DOHH2 (cell line): ENCODE data around the gene KRTAP17-1.

ENCODE experiments used
- H3F3A ChIP-seq: fragments of 200-600 bp; sonication (generic), shearing (Covaris generic); 2 replicates; pipeline ENCODE4 v1.6.0; 2016; ENCODE audit warnings: antibody characterized with exemption, mild to moderate bottlenecking; ENCODE audit not compliant: control insufficient read depth, insufficient read depth
- H3K27ac ChIP-seq: fragments of 200-600 bp; sonication (generic); 2 replicates; pipeline ENCODE4 v1.5.1; 2014; ENCODE audit warnings: low read depth, mild to moderate bottlenecking, low read length, moderate library complexity
- H3K27me3 ChIP-seq: fragments of 200-600 bp; sonication (generic); 2 replicates; pipeline ENCODE4 v1.6.1; 2014; ENCODE audit warnings: mild to moderate bottlenecking, low read length, mixed read lengths; ENCODE audit not compliant: control insufficient read depth
- H3K36me3 ChIP-seq: fragments of 200-600 bp; sonication (generic); 2 replicates; pipeline ENCODE4 v1.6.1; 2014; ENCODE audit warnings: mild to moderate bottlenecking, low read length, moderate library complexity, mixed read lengths; ENCODE audit not compliant: control insufficient read depth
- H3K4me1 ChIP-seq: fragments of 200-600 bp; sonication (generic); 2 replicates; pipeline ENCODE4 v1.6.1; 2014; ENCODE audit warnings: mild to moderate bottlenecking, low read length, mixed read lengths; ENCODE audit not compliant: control insufficient read depth
- H3K4me2 ChIP-seq: fragments of 200-600 bp; sonication (generic); 2 replicates; pipeline ENCODE4 v1.6.0; 2014; ENCODE audit warnings: mild to moderate bottlenecking, low read length, moderate library complexity
- H3K4me3 ChIP-seq: fragments of 200-600 bp; sonication (generic); 2 replicates; pipeline ENCODE4 v1.5.1; 2014; ENCODE audit warnings: mild to moderate bottlenecking, low read length, mixed read lengths
- H3K79me2 ChIP-seq: fragments of 200-600 bp; sonication (generic); 2 replicates; pipeline ENCODE4 v1.6.1; 2014; ENCODE audit warnings: mild to moderate bottlenecking, low read length, mixed read lengths; ENCODE audit not compliant: control insufficient read depth
- H3K9me2 ChIP-seq: fragments of 200-600 bp; sonication (generic); replicated peaks from 2 replicates; pipeline ENCODE4 v1.6.1; 2014; ENCODE audit warnings: mild to moderate bottlenecking, low read length, mixed read lengths; ENCODE audit not compliant: control insufficient read depth
- H3K9me3 ChIP-seq: fragments of 200-600 bp; sonication (generic); 2 replicates; pipeline ENCODE4 v1.6.1; 2014; ENCODE audit warnings: antibody characterized with exemption, low read length, mixed read lengths; ENCODE audit not compliant: control insufficient read depth, insufficient read depth
- H4K20me1 ChIP-seq: fragments of 200-600 bp; sonication (generic); 2 replicates; pipeline ENCODE4 v1.6.0; 2014; ENCODE audit warnings: low read depth, mild to moderate bottlenecking, antibody characterized with exemption, low read length, moderate library complexity; ENCODE audit not compliant: control insufficient read depth, insufficient read depth
- EZH2phosphoT487 ChIP-seq: fragments of 200-600 bp; sonication (generic); IDR thresholded peaks from 2 replicates; pipeline ENCODE4 v1.6.1; 2017; ENCODE audit warnings: borderline replicate concordance, mild to moderate bottlenecking, antibody characterized with exemption, low read length, moderate library complexity, mixed read lengths
- TF ChIP-seq, protein P1 (sequence below): fragments of 200-600 bp; sonication (generic); IDR thresholded peaks from one replicate; pipeline ENCODE4 v1.5.1; 2014; ENCODE audit warnings: antibody characterized with exemption, mild to moderate bottlenecking, low read depth, low read length; ENCODE audit not compliant: poor library complexity, severe bottlenecking

KRTAP17-1 gene

GRCh38 chr17:41338961-41339485, 23.5 kb upstream of the KRTAP17-1 start:
- Histone ChIP-seq H4K20me1 (no peaks in the 10 kb centered on the region), H3K4me1 (peaks cover 21% of the 10 kb centered on the region), H3K9me3 (0 out of 2 replicates have a peak, but pooled peaks cover 3% of the 10 kb centered on the region), H3K4me2 (no peak overlapping the region), H3K36me3 (no peaks in the 10 kb centered on the region), H3K9me2 (no peaks in the 10 kb centered on the region), H3K79me2 (no peaks in the 10 kb centered on the region), H3K27me3 (no peaks in the 10 kb centered on the region), H3F3A (no peaks in the 10 kb centered on the region), H3K4me3 (no peak overlapping the region), H3K27ac (no peak overlapping the region)
- TF ChIP-seq EZH2phosphoT487: no peak
- TF ChIP-seq, protein P1, sequence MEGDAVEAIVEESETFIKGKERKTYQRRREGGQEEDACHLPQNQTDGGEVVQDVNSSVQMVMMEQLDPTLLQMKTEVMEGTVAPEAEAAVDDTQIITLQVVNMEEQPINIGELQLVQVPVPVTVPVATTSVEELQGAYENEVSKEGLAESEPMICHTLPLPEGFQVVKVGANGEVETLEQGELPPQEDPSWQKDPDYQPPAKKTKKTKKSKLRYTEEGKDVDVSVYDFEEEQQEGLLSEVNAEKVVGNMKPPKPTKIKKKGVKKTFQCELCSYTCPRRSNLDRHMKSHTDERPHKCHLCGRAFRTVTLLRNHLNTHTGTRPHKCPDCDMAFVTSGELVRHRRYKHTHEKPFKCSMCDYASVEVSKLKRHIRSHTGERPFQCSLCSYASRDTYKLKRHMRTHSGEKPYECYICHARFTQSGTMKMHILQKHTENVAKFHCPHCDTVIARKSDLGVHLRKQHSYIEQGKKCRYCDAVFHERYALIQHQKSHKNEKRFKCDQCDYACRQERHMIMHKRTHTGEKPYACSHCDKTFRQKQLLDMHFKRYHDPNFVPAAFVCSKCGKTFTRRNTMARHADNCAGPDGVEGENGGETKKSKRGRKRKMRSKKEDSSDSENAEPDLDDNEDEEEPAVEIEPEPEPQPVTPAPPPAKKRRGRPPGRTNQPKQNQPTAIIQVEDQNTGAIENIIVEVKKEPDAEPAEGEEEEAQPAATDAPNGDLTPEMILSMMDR: no peak

GRCh38 chr17:41335747-41336146, 20.2 kb upstream of the KRTAP17-1 start:
- no peaks in the 10 kb centered on the region for H3F3A ChIP-seq
- no peak for TF ChIP-seq EZH2phosphoT487
- TF ChIP-seq, protein P1: no peak
- no peak overlapping the region for H3K4me2 ChIP-seq
- H3K27ac ChIP-seq: no peak overlapping the region
- H3K9me3 ChIP-seq: no peaks in the 10 kb centered on the region
- H4K20me1 ChIP-seq: no peaks in the 10 kb centered on the region
- no peaks in the 10 kb centered on the region for H3K36me3 ChIP-seq
- H3K79me2 ChIP-seq: no peaks in the 10 kb centered on the region
- H3K27me3 ChIP-seq: no peaks in the 10 kb centered on the region
- no peak overlapping the region for H3K4me3 ChIP-seq
- H3K9me2 ChIP-seq: no peaks in the 10 kb centered on the region
- H3K4me1 ChIP-seq: peaks cover 20% of the 10 kb centered on the region

DNA sequence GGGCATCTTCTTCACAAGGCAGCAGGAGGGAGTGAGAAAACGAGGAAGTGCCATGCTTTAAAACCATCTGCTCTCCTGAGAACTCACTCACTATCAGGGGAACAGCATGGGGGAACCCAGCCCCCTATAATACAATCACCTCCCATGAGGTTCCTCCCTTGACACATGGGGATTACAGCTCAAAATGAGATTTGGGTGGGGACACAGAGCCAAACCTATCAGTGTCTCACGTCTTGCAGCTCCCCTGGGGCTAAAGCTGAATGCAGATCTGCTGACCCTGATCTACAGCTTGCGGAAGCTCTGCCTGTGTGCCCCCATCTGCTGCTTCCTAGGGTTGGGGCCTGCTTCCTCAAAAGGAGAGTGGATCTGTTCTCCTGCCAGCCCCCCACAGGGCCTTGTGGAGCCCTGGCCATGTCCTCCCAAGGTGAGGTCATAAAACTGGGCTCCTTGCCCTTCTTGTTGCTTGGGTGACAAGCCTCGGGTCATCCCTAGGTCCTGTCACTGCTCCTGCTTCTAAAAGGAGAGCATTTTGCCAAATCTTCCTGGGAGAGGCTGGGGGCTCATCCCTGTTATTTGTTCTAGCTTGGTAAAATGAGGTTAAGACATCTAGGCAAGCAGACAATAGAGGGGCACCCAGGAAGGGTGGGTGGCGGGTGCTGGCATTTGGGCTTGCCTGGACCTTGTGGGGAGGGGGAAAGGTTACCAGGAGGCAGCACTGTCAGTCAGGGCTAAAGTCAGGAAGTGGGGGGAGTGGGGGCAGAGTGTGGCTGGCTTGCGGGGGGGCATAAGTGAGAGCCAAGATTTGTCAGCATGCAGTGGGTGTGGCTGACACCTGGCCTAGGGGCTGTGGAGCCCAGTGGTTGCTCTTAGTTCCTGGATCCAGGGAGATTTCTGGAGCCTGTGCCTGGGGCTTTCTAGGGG, 19.1 kb upstream of the KRTAP17-1 start:
- Histone ChIP-seq H3K9me3 (no peaks in the 10 kb centered on the region), H4K20me1 (no peaks in the 10 kb centered on the region), H3K27me3 (no peaks in the 10 kb centered on the region), H3K4me1 (peaks cover 9% of the 10 kb centered on the region), H3K4me2 (no peak overlapping the region), H3F3A (no peaks in the 10 kb centered on the region), H3K4me3 (no peak overlapping the region), H3K9me2 (no peaks in the 10 kb centered on the region), H3K36me3 (no peaks in the 10 kb centered on the region), H3K79me2 (no peaks in the 10 kb centered on the region), H3K27ac (no peak overlapping the region)
- TF ChIP-seq, protein P1: no peak
- TF ChIP-seq EZH2phosphoT487: no peak
